ENCODE results near the gene PDCD1.
A peak's percentile ranks its signal among the peaks of the same experiment; 100 is the strongest.
"Not testable (repeated sequence)": the region's sequence is repeated elsewhere in the genome, so short reads cannot be mapped to it uniquely, and the experiment has no call there.

The PDCD1 gene

DNA sequence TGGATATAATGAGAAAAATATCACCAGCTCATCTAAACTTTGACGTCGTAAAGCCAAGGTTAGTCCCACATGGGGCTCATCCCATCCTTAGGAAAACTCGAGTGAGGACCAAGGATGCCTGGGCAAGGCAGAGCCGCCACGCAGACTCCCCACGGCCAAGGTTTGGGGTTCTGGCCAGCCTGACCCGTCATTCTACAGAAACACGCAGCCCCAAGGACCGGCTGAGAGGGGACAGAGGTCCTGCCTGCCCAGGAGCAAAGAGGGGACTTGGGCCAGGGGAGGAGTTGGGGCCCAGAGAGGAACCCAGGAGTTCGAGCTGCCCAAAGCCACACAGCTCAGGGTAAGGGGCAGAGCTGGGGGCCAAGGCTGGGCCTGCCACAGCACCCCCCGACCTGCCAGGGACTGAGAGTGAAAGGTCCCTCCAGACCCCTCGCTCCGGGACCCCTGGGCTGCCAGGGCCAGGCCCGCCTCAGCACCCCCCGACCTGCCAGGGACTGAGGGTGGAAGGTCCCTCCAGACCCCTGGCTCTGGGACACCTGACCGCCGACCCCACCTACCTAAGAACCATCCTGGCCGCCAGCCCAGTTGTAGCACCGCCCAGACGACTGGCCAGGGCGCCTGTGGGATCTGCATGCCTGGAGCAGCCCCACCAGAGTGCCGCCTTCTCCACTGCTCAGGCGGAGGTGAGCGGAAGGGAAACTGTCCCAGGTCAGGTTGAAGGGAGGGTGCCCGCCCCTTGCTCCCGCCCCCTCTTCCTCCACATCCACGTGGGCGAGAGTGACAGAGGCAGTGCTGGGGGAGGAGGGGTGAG, at the start of gene PDCD1:
TSS of gene PDCD1 (minus strand) at position 689 of the 811 bp plus-strand sequence. CDS start at position 633, 56 bp downstream.
- Histone ChIP-seq H3K9ac (ENCODE audit: low read length) (no peak within 1 kb of the TSS), H3K27ac (ENCODE audit: low read depth, low read length) (no peak within 1 kb of the TSS)

DNA sequence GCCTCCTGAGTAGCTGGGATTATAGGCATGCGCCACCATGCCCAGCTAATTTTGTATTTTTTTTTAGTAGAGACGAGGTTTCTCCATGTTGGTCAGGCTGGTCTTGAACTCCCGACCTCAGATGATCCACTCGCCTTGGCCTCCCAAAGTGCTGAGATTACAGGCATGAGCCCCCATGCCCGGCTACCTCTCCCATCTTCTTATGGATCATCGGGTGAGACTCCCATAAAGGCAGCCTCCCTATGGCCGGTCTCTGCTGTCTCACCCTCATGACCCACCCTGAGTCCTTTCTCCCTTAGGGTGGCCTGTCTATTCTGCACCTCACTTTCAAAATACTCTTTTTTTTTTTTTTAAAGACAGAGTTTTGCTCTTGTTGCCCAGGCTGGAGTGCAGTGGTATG, 49.1 kb upstream of the PDCD1 start:
- H3K9ac ChIP-seq (ENCODE audit: low read length); H3K27ac ChIP-seq (ENCODE audit: low read depth, low read length); H3K36me3 ChIP-seq (ENCODE audit: control insufficient read depth, insufficient read depth, low read length); H3K9me3 ChIP-seq (ENCODE audit: control insufficient read depth, insufficient read depth, low read depth, low read length); H3K4me3 ChIP-seq (ENCODE audit: low read depth, low read length); H3K27me3 ChIP-seq (ENCODE audit: control insufficient read depth, insufficient read depth, low read length): not testable (repeated sequence)
- peaks cover 11% of the 10 kb centered on the region; the same call in 1 of the 2 replicates for H3K4me1 ChIP-seq (ENCODE audit: control insufficient read depth, insufficient read depth, low read length)

More for the DNA sequence above, at the start of gene PDCD1:
- Histone ChIP-seq H3K4me3 (ENCODE audit: low read depth, low read length) (no peak within 1 kb of the TSS), H3K9me3 (ENCODE audit: control insufficient read depth, insufficient read depth, low read depth, low read length) (no peaks in the 10 kb centered on the region), H3K4me1 (ENCODE audit: control insufficient read depth, insufficient read depth, low read length) (peaks cover 8% of the 10 kb centered on the region), H3K27me3 (ENCODE audit: control insufficient read depth, insufficient read depth, low read length) (no peaks in the 10 kb centered on the region), H3K36me3 (ENCODE audit: control insufficient read depth, insufficient read depth, low read length) (no peaks in the 10 kb centered on the region)

DNA sequence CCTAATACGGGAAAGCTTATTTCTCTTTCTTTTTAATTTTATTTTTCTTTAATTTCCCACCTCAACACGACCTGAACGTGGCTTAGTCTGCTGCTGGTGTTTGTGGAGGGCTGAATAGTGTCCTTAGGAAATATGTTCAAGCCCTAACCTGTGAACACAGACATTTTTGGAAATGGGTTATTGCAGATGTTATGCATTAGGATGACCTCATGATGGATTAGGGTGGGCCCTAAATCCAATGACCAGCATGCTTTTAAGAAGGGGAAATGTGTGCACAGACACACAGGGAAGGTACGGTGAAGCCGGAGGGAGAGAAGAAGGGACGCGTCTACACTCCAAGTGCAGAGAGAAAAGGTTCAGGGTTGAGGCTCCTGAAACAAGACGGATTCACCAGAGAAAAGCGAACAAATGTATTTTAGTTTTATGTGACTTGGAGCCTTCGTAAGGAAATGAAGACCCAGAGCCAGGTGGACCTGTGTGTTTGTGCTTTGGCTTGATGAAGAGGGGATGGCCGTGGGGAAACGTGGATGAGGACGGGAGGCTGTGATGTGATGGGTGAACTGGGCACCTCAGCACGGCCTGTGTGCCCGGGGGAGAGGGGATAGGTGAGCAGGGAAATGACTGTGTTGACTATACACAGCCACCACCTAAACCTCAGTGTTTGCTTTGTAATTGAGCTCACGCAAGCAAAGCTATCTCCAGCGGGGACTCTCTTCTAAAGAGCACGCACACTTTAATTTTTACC, 48.3 kb upstream of the PDCD1 start:
- no peak overlapping the region for H3K4me3 ChIP-seq (ENCODE audit: low read depth, low read length)
- peaks cover 14% of the 10 kb centered on the region; the same call in 1 of the 2 replicates for H3K4me1 ChIP-seq (ENCODE audit: control insufficient read depth, insufficient read depth, low read length)
- H3K27ac ChIP-seq (ENCODE audit: low read depth, low read length): no peak overlapping the region
- H3K9me3 ChIP-seq (ENCODE audit: control insufficient read depth, insufficient read depth, low read depth, low read length): no peaks in the 10 kb centered on the region
- H3K27me3 ChIP-seq (ENCODE audit: control insufficient read depth, insufficient read depth, low read length): no peaks in the 10 kb centered on the region
- no peaks in the 10 kb centered on the region for H3K36me3 ChIP-seq (ENCODE audit: control insufficient read depth, insufficient read depth, low read length)
- H3K9ac ChIP-seq (ENCODE audit: low read length): no peak overlapping the region

DNA sequence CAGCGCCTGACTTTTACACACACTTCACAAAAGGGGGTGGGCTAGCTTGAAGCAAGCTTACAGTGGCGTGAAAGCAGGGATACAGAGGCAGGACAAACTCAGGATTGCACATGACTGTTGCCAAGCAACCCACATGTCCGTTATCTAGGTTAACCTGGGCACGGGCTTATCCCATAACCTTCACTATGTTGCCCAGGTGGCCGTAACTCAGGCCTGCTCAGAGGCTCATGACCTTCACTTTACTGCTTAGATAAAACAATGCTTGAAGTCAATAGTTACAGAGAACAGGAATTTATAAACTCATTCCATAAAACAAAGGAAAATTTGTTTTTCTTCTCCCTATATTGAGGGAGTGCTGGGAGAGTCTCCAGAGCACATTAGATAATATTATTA, 47.7 kb upstream of the PDCD1 start:
- not testable (repeated sequence) for H3K27ac ChIP-seq (ENCODE audit: low read depth, low read length); H3K9ac ChIP-seq (ENCODE audit: low read length); H3K36me3 ChIP-seq (ENCODE audit: control insufficient read depth, insufficient read depth, low read length); H3K9me3 ChIP-seq (ENCODE audit: control insufficient read depth, insufficient read depth, low read depth, low read length); H3K4me3 ChIP-seq (ENCODE audit: low read depth, low read length); H3K27me3 ChIP-seq (ENCODE audit: control insufficient read depth, insufficient read depth, low read length)
- peaks cover 16% of the 10 kb centered on the region for H3K4me1 ChIP-seq (ENCODE audit: control insufficient read depth, insufficient read depth, low read length)

DNA sequence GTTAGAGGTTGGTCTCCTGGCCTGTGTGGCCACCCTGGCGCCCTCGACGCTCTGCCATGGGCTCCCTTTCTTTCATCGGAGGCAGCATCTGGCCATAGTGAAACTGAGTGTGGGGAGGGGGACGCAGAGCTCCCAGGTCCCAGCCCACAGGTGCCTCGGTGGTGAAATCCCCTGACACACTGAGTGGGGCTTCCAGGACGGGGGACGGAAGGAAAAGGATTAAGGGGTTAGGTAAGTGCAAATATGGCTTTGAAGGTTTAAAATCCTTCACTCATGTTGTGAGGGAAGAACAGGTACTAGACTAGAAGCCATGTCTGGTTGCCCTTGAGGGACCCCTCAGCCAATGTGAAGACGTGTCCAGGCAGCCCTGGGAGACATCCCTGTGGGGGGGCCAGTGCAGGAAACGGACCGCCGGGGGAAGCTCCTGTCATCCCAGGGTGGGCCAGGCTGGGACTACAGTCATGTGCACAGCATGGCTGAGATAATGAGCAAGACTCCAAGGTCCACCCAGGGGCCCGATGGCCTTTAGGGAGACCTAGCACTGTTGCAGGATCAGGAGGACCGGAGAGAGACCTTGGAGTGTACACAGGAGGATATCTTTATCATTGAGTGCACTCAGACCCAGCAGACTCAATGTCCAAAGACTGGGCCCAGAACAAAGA, 47.2 kb upstream of the PDCD1 start:
- H3K9me3 ChIP-seq (ENCODE audit: control insufficient read depth, insufficient read depth, low read depth, low read length): no peaks in the 10 kb centered on the region
- no peak overlapping the region for H3K4me3 ChIP-seq (ENCODE audit: low read depth, low read length)
- H3K27ac ChIP-seq (ENCODE audit: low read depth, low read length): no peak overlapping the region
- peaks cover 16% of the 10 kb centered on the region for H3K4me1 ChIP-seq (ENCODE audit: control insufficient read depth, insufficient read depth, low read length)
- H3K27me3 ChIP-seq (ENCODE audit: control insufficient read depth, insufficient read depth, low read length): no peaks in the 10 kb centered on the region
- no peaks in the 10 kb centered on the region for H3K36me3 ChIP-seq (ENCODE audit: control insufficient read depth, insufficient read depth, low read length)
- no peak overlapping the region for H3K9ac ChIP-seq (ENCODE audit: low read length)

DNA sequence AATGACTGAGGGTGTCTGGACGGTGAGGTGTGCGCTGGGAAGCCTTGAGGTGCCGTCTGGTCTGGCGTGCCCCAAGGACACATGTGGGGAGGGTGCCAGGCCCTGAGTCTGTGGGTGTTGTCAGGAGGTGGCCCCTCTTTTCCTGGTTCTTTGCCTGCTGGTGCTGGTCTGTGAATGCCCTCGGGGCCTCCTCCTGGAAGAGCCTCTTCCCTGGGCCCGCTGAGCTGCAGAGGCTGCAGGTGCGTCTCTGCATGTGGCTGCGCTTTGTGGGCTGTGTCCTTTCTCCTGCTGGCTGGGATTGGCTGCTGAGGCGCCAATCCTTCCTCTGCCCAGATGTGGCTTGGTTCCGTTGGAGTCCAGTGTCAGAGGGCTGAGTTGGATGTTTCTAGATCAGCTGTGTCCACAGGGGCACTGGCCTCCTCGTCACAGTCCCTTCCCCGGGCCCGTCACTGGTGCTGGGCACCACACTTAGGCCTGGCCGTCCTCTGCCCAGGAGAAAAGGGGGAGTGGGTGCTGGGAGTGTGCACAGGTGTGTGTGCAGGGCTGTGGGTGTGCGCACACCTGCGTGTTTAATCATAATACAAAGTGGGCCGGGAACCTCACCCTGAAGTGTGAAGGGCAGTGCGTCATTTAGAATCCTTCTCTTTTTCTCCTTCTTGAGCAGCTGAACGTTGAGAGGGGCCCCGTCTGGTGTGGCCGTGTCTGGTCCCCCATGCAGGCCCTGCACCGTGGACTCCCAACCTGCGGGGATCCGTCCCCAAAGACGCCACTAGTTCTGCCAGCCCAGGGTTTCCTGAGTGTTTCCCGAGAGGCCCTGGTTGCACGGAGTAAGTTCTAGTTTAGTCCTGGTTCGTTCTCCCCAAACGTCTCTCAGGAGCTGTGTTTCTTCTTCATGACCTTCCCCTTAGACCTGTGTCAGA, 46.4 kb upstream of the PDCD1 start:
- no peak overlapping the region for H3K27ac ChIP-seq (ENCODE audit: low read depth, low read length)
- H3K27me3 ChIP-seq (ENCODE audit: control insufficient read depth, insufficient read depth, low read length): no peaks in the 10 kb centered on the region
- H3K9me3 ChIP-seq (ENCODE audit: control insufficient read depth, insufficient read depth, low read depth, low read length): no peaks in the 10 kb centered on the region
- H3K4me3 ChIP-seq (ENCODE audit: low read depth, low read length): no peak overlapping the region
- H3K9ac ChIP-seq (ENCODE audit: low read length): no peak overlapping the region
- peaks cover 24% of the 10 kb centered on the region for H3K4me1 ChIP-seq (ENCODE audit: control insufficient read depth, insufficient read depth, low read length)
- H3K36me3 ChIP-seq (ENCODE audit: control insufficient read depth, insufficient read depth, low read length): no peaks in the 10 kb centered on the region

DNA sequence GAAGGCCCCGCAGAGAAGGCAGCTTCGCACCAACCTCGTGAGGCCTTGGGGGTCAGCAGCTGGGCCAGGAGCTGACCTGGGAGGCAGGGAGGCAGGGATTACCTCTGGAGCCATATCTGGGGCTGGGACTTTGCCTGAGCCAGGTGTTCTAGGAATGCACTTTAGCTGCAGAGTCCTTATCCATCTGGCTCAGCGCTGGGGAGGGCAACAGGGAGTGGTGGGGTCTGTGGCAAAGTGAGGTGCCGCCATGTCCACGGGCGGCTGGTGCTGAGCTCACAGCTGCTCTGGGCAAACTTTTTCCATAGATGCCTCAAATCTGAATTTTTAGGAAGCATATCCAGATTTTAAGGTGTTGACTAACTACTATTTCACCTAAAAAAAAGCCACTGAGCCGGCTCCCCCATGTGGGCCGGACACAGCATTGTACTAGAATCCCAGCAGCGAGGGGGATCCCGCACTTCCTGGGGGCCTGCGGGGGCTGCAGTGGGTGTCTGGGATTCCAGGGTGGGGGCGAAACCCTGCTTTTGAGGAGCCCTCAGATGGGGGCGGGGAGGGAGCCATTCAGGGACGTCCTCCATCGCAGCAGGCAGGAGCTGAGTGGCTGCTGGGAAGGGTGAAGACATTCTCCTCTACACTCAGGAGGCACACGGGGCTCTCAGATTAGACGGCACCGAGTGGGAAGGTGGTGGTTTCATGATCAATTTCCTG, 45.5 kb upstream of the PDCD1 start:
- no peaks in the 10 kb centered on the region for H3K27me3 ChIP-seq (ENCODE audit: control insufficient read depth, insufficient read depth, low read length)
- no peak overlapping the region for H3K9ac ChIP-seq (ENCODE audit: low read length)
- no peak overlapping the region for H3K27ac ChIP-seq (ENCODE audit: low read depth, low read length)

DNA sequence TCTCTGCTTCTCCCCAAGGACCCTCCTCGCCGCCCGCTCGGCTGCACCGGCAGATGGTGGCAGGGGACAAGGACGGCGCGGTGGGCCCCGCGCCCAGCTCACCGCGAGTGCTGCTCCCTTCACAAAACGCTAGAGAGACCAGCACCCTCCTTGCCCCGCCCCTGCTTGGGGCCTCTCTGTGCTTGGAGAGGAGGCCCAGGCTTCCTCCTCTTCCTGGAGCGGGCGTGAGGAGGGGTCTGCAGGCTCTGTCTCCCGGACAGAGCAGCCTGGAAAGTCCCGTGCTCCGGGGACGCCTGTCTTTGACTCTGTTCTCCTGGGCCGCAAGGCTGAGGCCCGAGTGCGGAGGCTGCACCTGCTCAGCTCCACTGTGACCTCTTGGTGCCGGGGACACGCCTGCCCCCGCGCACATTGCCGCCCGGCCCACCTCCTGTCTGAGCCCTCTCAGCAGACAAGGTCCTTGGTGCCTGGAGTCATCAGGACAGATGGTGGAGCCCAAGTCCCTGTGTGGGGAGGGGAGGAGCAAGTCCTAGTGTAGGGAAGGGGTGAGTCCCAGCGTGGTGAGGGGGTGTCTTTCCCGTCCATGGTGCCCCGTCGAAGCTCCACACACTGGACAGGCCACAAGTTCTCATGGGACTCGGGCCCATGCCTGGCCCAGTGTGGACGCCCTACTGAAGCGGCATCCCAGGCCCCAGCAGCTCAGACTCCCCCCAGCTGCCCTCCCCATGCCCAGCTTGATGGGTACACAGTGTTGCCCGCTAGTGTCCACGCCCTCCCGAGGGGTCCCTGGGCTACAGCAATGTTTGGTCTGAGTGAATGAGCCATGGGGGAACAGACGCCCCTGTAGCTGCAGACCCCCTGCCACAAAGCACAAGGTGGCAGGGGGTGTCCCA, 44.7 kb upstream of the PDCD1 start:
- Histone ChIP-seq H3K27me3 (ENCODE audit: control insufficient read depth, insufficient read depth, low read length) (no peaks in the 10 kb centered on the region), H3K27ac (ENCODE audit: low read depth, low read length) (no peak overlapping the region), H3K4me1 (ENCODE audit: control insufficient read depth, insufficient read depth, low read length) (peaks cover 39% of the 10 kb centered on the region), H3K36me3 (ENCODE audit: control insufficient read depth, insufficient read depth, low read length) (no peaks in the 10 kb centered on the region), H3K9ac (ENCODE audit: low read length) (no peak overlapping the region), H3K4me3 (ENCODE audit: low read depth, low read length) (no peak overlapping the region), H3K9me3 (ENCODE audit: control insufficient read depth, insufficient read depth, low read depth, low read length) (no peaks in the 10 kb centered on the region)

More for the DNA sequence above, 45.5 kb upstream of the PDCD1 start:
- Histone ChIP-seq H3K4me3 (ENCODE audit: low read depth, low read length) (no peak overlapping the region), H3K4me1 (ENCODE audit: control insufficient read depth, insufficient read depth, low read length) (peaks cover 31% of the 10 kb centered on the region), H3K9me3 (ENCODE audit: control insufficient read depth, insufficient read depth, low read depth, low read length) (no peaks in the 10 kb centered on the region), H3K36me3 (ENCODE audit: control insufficient read depth, insufficient read depth, low read length) (no peaks in the 10 kb centered on the region)

DNA sequence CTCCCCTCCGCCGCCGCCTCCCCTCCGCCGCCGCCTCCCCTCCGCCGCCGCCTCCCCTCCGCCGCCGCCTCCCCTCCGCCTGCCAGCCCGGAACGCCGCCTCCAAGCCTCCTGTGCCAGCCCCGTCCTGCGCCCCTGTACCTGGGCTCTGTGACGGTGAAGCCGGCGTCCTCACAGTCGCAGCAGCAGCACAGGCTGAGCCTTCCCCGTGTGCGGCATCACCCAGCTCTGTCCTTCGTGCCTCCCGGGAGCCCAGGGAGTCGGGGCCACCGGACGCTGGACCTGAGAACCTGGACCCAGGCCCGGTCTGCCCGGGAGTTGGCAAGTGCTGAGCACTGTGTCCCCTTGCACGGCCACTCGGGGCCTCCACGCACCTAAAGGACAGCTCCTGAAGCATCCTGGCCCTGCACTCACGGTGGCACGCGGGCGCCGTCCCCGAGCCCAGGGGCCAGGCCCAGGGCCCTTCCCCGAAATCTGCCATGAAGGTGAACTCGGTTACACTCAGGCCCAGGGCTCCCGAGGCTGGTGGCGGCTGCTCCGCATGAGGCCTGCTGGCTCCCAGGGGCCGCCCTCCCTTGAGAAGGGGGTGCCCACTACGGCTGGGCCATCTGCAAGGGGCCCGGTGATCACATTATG, 43.8 kb upstream of the PDCD1 start:
- no peaks in the 10 kb centered on the region for H3K27me3 ChIP-seq (ENCODE audit: control insufficient read depth, insufficient read depth, low read length)
- H3K4me3 ChIP-seq (ENCODE audit: low read depth, low read length): peak overlapping the region; percentile 36; the same call in 1 of the 2 replicates
- no peaks in the 10 kb centered on the region for H3K9me3 ChIP-seq (ENCODE audit: control insufficient read depth, insufficient read depth, low read depth, low read length)
- peak overlapping the region; percentile 26 for H3K9ac ChIP-seq (ENCODE audit: low read length)
- H3K36me3 ChIP-seq (ENCODE audit: control insufficient read depth, insufficient read depth, low read length): no peaks in the 10 kb centered on the region
- no peak overlapping the region for H3K27ac ChIP-seq (ENCODE audit: low read depth, low read length)
- peaks cover 40% of the 10 kb centered on the region for H3K4me1 ChIP-seq (ENCODE audit: control insufficient read depth, insufficient read depth, low read length)
